H1 (cell line): ENCODE measurements around the gene HAO1. TPM values are rescaled to one million over a fixed set of nuclear protein-coding genes. Genes with fewer than 3 reads are reported as not detected.

Source experiments
- CTCF ChIA-PET: fragments of 300-600 bp; sonication (Branson Sonifier 250); formaldehyde crosslinking; loops from one replicate; lab custom pipeline; 2021; ENCODE audit not compliant: partially characterized antibody; lab: Charles Lee
- POLR2A ChIA-PET: fragments of 300-600 bp; sonication (Branson Sonifier 250); formaldehyde crosslinking; loops from one replicate; lab custom pipeline; 2021; ENCODE audit warnings: inconsistent platforms; ENCODE audit not compliant: partially characterized antibody; lab: Charles Lee
- DNase-seq, 2 experiments: peaks; one replicate each; pipeline versions ENCODE4 v3.0.0 to v3.0.0-alpha.2; 2010 to 2022; ENCODE audit warnings: low spot score in 2 of 2, low read depth in 1 of 2, mixed read lengths in 1 of 2
- FAIRE-seq: peaks from 2 replicates; lab custom pipeline; 2011; peaks lifted over from hg19 to GRCh38; lab: Jason Lieb, UNC
- H2AFZ ChIP-seq: 2 replicates; pipeline ENCODE4 v1.8.1; 2012; ENCODE audit warnings: low read length, inconsistent platforms
- H2AK5ac ChIP-seq: 2 replicates; pipeline ENCODE4 v1.6.1; 2013; ENCODE audit warnings: low read depth, low read length
- H2BK120ac ChIP-seq: replicated peaks from 2 replicates; pipeline ENCODE3; 2013; ENCODE audit warnings: low read depth, low read length, inconsistent platforms
- H2BK12ac ChIP-seq: 2 replicates; pipeline ENCODE4 v1.6.1; 2013; ENCODE audit warnings: low read depth, low read length
- H2BK15ac ChIP-seq: 2 replicates; pipeline ENCODE4 v1.6.1; 2013; ENCODE audit warnings: low read length
- H2BK20ac ChIP-seq: 2 replicates; pipeline ENCODE4 v1.6.1; 2013; ENCODE audit warnings: low read length
- H2BK5ac ChIP-seq: 2 replicates; pipeline ENCODE4 v1.6.1; 2013; ENCODE audit warnings: low read depth, low read length
- H3K14ac ChIP-seq: 2 replicates; pipeline ENCODE4 v1.6.1; 2013; ENCODE audit warnings: inconsistent platforms; ENCODE audit not compliant: insufficient read length
- H3K18ac ChIP-seq: 2 replicates; pipeline ENCODE4 v1.6.1; 2013; ENCODE audit warnings: low read length; ENCODE audit errors: extremely low read depth
- H3K23ac ChIP-seq: 2 replicates; pipeline ENCODE4 v1.6.1; 2013; ENCODE audit warnings: inconsistent platforms; ENCODE audit not compliant: insufficient read length
- H3K23me2 ChIP-seq: 2 replicates; pipeline ENCODE4 v1.6.1; 2013; ENCODE audit warnings: low read depth, low read length
- H3K27ac ChIP-seq: 2 replicates; pipeline ENCODE4 v1.6.1; 2011; ENCODE audit warnings: low read depth, low read length, inconsistent platforms
- H3K27me3 ChIP-seq, 4 experiments: replicated peaks in 1 of 4; 1 replicate in 1 of 4; 2 replicates in 3 of 4; pipeline versions ENCODE4 v1.6.1 to v1.8.1; 2011 to 2013; ENCODE audit warnings: low read length in 3 of 4, mild to moderate bottlenecking in 3 of 4, inconsistent platforms in 2 of 4, mixed read lengths in 2 of 4, moderate library complexity in 1 of 4; ENCODE audit not compliant: control insufficient read depth in 3 of 4, insufficient read depth in 3 of 4; ENCODE audit errors: extremely low read depth in 1 of 4
- H3K36me3 ChIP-seq, 4 experiments: 2 replicates each; pipeline versions ENCODE4 v1.6.1 to v1.8.1; 2011 to 2013; ENCODE audit warnings: mild to moderate bottlenecking in 4 of 4, low read length in 3 of 4, moderate library complexity in 2 of 4, control low read depth in 1 of 4, inconsistent platforms in 1 of 4; ENCODE audit not compliant: insufficient read depth in 4 of 4, control insufficient read depth in 2 of 4
- H3K4ac ChIP-seq: replicated peaks from 2 replicates; pipeline ENCODE3; 2013; ENCODE audit warnings: low read length, low read depth, mixed read lengths, inconsistent platforms; ENCODE audit not compliant: insufficient read length
- H3K4me1 ChIP-seq, 4 experiments: replicated peaks in 1 of 4; 1 replicate in 1 of 4; 2 replicates in 3 of 4; pipeline versions ENCODE4 v1.6.1 to v1.8.1; 2011 to 2013; ENCODE audit warnings: low read length in 3 of 4, inconsistent platforms in 2 of 4, mixed read lengths in 1 of 4; ENCODE audit not compliant: insufficient read depth in 4 of 4, control insufficient read depth in 3 of 4
- H3K4me2 ChIP-seq, 2 experiments: 2 replicates each; pipeline versions ENCODE4 v1.6.1 to v1.8.1; 2011 to 2013; ENCODE audit warnings: low read depth in 2 of 2, low read length in 2 of 2, control low read depth in 1 of 2, inconsistent platforms in 1 of 2, mild to moderate bottlenecking in 1 of 2; ENCODE audit not compliant: insufficient read depth in 1 of 2
- H3K4me3 ChIP-seq, 4 experiments: fragments of 200-600, 300-600 bp in 1 of 4; sonication (generic), shearing (Covaris generic), sonication (Bioruptor Twin) in 1 of 4; 2 replicates each; pipeline versions ENCODE4 v1.5.1 to v1.8.1; 2011 to 2016; ENCODE audit warnings: low read length in 4 of 4, low read depth in 3 of 4, control low read depth in 2 of 4, inconsistent platforms in 2 of 4, mild to moderate bottlenecking in 2 of 4, mixed read lengths in 1 of 4, moderate library complexity in 1 of 4; ENCODE audit not compliant: insufficient read depth in 2 of 4; ENCODE audit errors: extremely low read depth in 1 of 4
- H3K56ac ChIP-seq: replicated peaks from 2 replicates; pipeline ENCODE3; 2013; ENCODE audit warnings: low read depth, mild to moderate bottlenecking, mixed read lengths, low read length, inconsistent platforms; ENCODE audit not compliant: insufficient read length
- H3K79me1 ChIP-seq: 2 replicates; pipeline ENCODE4 v1.6.1; 2013; ENCODE audit warnings: low read depth, low read length, control low read depth
- H3K79me2 ChIP-seq, 2 experiments: 2 replicates each; pipeline versions ENCODE4 v1.6.1 to v1.8.1; 2012 to 2013; ENCODE audit warnings: low read length in 2 of 2, mild to moderate bottlenecking in 2 of 2, inconsistent platforms in 1 of 2; ENCODE audit not compliant: insufficient read depth in 2 of 2, control insufficient read depth in 1 of 2
- H3K9ac ChIP-seq, 4 experiments: replicated peaks in 1 of 4; 1 replicate in 1 of 4; 2 replicates in 3 of 4; pipeline versions ENCODE4 v1.6.1 to v1.8.1; 2011 to 2013; ENCODE audit warnings: low read depth in 3 of 4, low read length in 3 of 4, control low read depth in 2 of 4, mild to moderate bottlenecking in 2 of 4, moderate library complexity in 2 of 4, inconsistent platforms in 1 of 4; ENCODE audit errors: extremely low read depth in 1 of 4
- H3K9me3 ChIP-seq, 2 experiments: 2 replicates each; pipeline versions ENCODE4 v1.6.1 to v1.8.1; 2012 to 2013; ENCODE audit warnings: mild to moderate bottlenecking in 2 of 2, moderate library complexity in 2 of 2, control low read depth in 1 of 2, inconsistent platforms in 1 of 2, low read depth in 1 of 2, low read length in 1 of 2, mixed read lengths in 1 of 2; ENCODE audit not compliant: insufficient read depth in 2 of 2
- H4K20me1 ChIP-seq, 2 experiments: replicated peaks in 1 of 2; 2 replicates each; pipeline versions ENCODE3 to v1.8.1; 2011 to 2013; ENCODE audit warnings: inconsistent platforms in 2 of 2, low read length in 2 of 2, mild to moderate bottlenecking in 1 of 2; ENCODE audit not compliant: insufficient read depth in 2 of 2, control insufficient read depth in 1 of 2
- H4K5ac ChIP-seq: 2 replicates; pipeline ENCODE4 v1.6.1; 2013; ENCODE audit warnings: low read length, low read depth, mixed read lengths, inconsistent platforms; ENCODE audit not compliant: insufficient read length
- H4K8ac ChIP-seq: 2 replicates; pipeline ENCODE4 v1.8.0; 2013; ENCODE audit warnings: mild to moderate bottlenecking, moderate library complexity, low read length, inconsistent platforms; ENCODE audit not compliant: insufficient read depth; ENCODE audit errors: extremely low read depth
- H4K91ac ChIP-seq: replicated peaks from 2 replicates; pipeline ENCODE3; 2013; ENCODE audit warnings: low read length, mixed read lengths, inconsistent platforms; ENCODE audit not compliant: insufficient read length
- ASH2L ChIP-seq: fragments of 200-600, 300-600 bp; sonication (generic); IDR thresholded peaks from one replicate; pipeline ENCODE4 v1.7.1; 2017; ENCODE audit warnings: low read length
- BACH1 ChIP-seq: IDR thresholded peaks from 2 replicates; pipeline ENCODE4 v1.6.1; 2012; ENCODE audit warnings: low read length, improper control_type of control experiment
- BCL11A ChIP-seq, 2 experiments: IDR thresholded peaks; one replicate each; pipeline ENCODE4 v1.6.1; 2011; ENCODE audit warnings: low read depth in 2 of 2, low read length in 2 of 2, mild to moderate bottlenecking in 2 of 2
- CREB1 ChIP-seq: IDR thresholded peaks from 2 replicates; pipeline ENCODE4 v1.6.1; 2012; ENCODE audit warnings: inconsistent platforms
- EGR1 ChIP-seq: IDR thresholded peaks from 2 replicates; pipeline ENCODE4 v1.6.1; 2011; ENCODE audit warnings: low read depth, low read length, borderline replicate concordance
- EZH2 ChIP-seq: fragments of 200-600 bp; sonication (generic); IDR thresholded peaks from 2 replicates; pipeline ENCODE4 v1.7.1; 2012; ENCODE audit warnings: low read depth, mild to moderate bottlenecking, moderate library complexity, low read length, inconsistent platforms; ENCODE audit not compliant: severe bottlenecking
- FOSL1 ChIP-seq: IDR thresholded peaks from 2 replicates; pipeline ENCODE4 v1.6.1; 2011; ENCODE audit warnings: mild to moderate bottlenecking, low read depth, low read length, moderate library complexity; ENCODE audit not compliant: insufficient read depth
- GTF2F1 ChIP-seq: IDR thresholded peaks from 2 replicates; pipeline ENCODE4 v1.6.1; 2012; ENCODE audit warnings: low read depth, low read length, improper control_type of control experiment, borderline replicate concordance
- KDM4A ChIP-seq: IDR thresholded peaks from one replicate; pipeline ENCODE4 v1.7.1; 2012; ENCODE audit warnings: low read depth, mild to moderate bottlenecking, moderate library complexity, low read length, inconsistent platforms; ENCODE audit not compliant: severe bottlenecking
- MAX ChIP-seq: IDR thresholded peaks from 2 replicates; pipeline ENCODE4 v1.6.1; 2012; ENCODE audit warnings: inconsistent platforms
- NRF1 ChIP-seq: IDR thresholded peaks from 2 replicates; pipeline ENCODE4 v1.6.1; 2011; ENCODE audit warnings: mild to moderate bottlenecking, low read depth, low read length, improper control_type of control experiment
- POLR2A ChIP-seq, 2 experiments: IDR thresholded peaks; 1 replicate in 1 of 2; 2 replicates in 1 of 2; pipeline ENCODE4 v1.6.1; 2011; ENCODE audit warnings: low read depth in 2 of 2, low read length in 2 of 2, mild to moderate bottlenecking in 2 of 2; ENCODE audit errors: control extremely low read depth in 1 of 2
- SP1 ChIP-seq: IDR thresholded peaks from 2 replicates; pipeline ENCODE4 v1.6.1; 2011; ENCODE audit warnings: low read depth, low read length
- SP2 ChIP-seq: IDR thresholded peaks from 2 replicates; pipeline ENCODE4 v1.6.1; 2012; ENCODE audit warnings: mild to moderate bottlenecking, low read length, inconsistent platforms
- ZNF274 ChIP-seq: IDR thresholded peaks from 2 replicates; pipeline ENCODE4 v1.7.0; 2012; ENCODE audit warnings: low read length, borderline replicate concordance; ENCODE audit errors: extremely low read depth
- WGBS, 2 experiments: shearing (Covaris generic) in 1 of 2; methylation state at CpG; one replicate each; pipeline versions ENCODE4 v1.1.6 to v1.1.7; 2013 to 2015; ENCODE audit warnings: low lambda C conversion rate in 2 of 2, mixed read lengths in 2 of 2, inconsistent platforms in 1 of 2, low coverage in 1 of 2, missing lambda C conversion rate in 1 of 2; ENCODE audit not compliant: insufficient replicate concordance in 2 of 2, insufficient coverage in 1 of 2, insufficient read length in 1 of 2; ENCODE audit errors: extremely low coverage in 1 of 2, missing lambda C conversion rate in 1 of 2; 5-methylcytosine and 5-hydroxymethylcytosine counted together
- polyA plus RNA-seq, 7 experiments: library from polyadenylated mRNA; depleted of rRNA in 3 of 7; stranded (reverse) in 5 of 7; unstranded in 2 of 7; fragments of >200 nt in 5 of 7; fragments of 200-250 nt in 2 of 7; gene quantifications; 1 replicate in 5 of 7; 2 replicates in 1 of 7; 4 replicates in 1 of 7; pipeline versions ENCODE4 v1.2.1 to v1.2.3, GENCODE V29; 2011 to 2013; ENCODE audit warnings: missing spikeins in 2 of 7, mixed read lengths in 2 of 7
- total RNA-seq: library from RNA; stranded (reverse); fragmentation: NEBNext Ultra II Directional; extraction: Animal tissue kit (Norgen Biotek cat#: 25700); gene quantifications from 2 replicates; pipeline ENCODE4 v1.2.1, GENCODE V29; 2021

The HAO1 gene
- total and polyA plus RNA-seq, 2 of the 8 experiments (the other 6 are each of a cell fraction or from before 2014, with no cell fraction given) = not detected

- no peak overlapping the region for H3K18ac ChIP-seq
- no peak overlapping the region for H2BK20ac ChIP-seq
- no peak overlapping the region for H3K4me3 ChIP-seq
- H4K20me1 ChIP-seq = no peaks in the 10 kb centered on the region
- no peaks in the 10 kb centered on the region for H3K36me3 ChIP-seq
- no peak overlapping the region for H2BK15ac ChIP-seq
- H3K79me1 ChIP-seq = no peaks in the 10 kb centered on the region
- no peak overlapping the region for H3K14ac ChIP-seq
- no peak for FAIRE-seq
- H3K4me1 ChIP-seq = no peaks in the 10 kb centered on the region
- 93% methylated on average over 4 of the region's 4 CpGs; no CpG with 5 or more reads in 1 of the 2 experiments for WGBS, 2 experiments
- H2BK5ac ChIP-seq = no peak overlapping the region
- H3K4ac ChIP-seq = no peak overlapping the region
- no peak overlapping the region for H2BK120ac ChIP-seq
- ChIA-PET POLR2A (no interaction called here), CTCF (interaction anchor here (1.1 to 6.5 kb wide), 3 partner anchors 47 to 787 kb away, joined by 3 to 53 read pairs (median 40); no protein-coding TSS in a partner anchor)
- H2BK12ac ChIP-seq = no peak overlapping the region
- no peak overlapping the region for H3K56ac ChIP-seq
- H3K4me2 ChIP-seq = no peak overlapping the region
- H3K79me2 ChIP-seq = no peaks in the 10 kb centered on the region
- H4K91ac ChIP-seq = no peak overlapping the region
- DNase-seq = no peak
- no peaks in the 10 kb centered on the region for H3K9me3 ChIP-seq
- H4K5ac ChIP-seq = no peak overlapping the region
- H3K9ac ChIP-seq = no peak overlapping the region
- H4K8ac ChIP-seq = no peak overlapping the region
- no peak overlapping the region for H3K27ac ChIP-seq
- no peak overlapping the region for H2AFZ ChIP-seq
- no peak overlapping the region for H2AK5ac ChIP-seq
- H3K23ac ChIP-seq = no peak overlapping the region
- no peaks in the 10 kb centered on the region for H3K27me3 ChIP-seq
- H3K23me2 ChIP-seq = peaks cover 2% of the 10 kb centered on the region; the same call in 1 of the 2 replicates
- TF ChIP-seq ASH2L (no peak), BACH1 (no peak), EGR1 (no peak), KDM4A (no peak), GTF2F1 (no peak), SP2 (no peak), NRF1 (no peak), FOSL1 (no peak), POLR2A (IDR thresholded peaks at IDR 0.05; ENCODE audit: control extremely low read depth in 1 of 2, low read depth in 2 of 2, low read length in 2 of 2) (no peak), ZNF274 (no peak), SP1 (no peak), CREB1 (no peak), MAX (no peak), EZH2 (no peak), BCL11A (IDR thresholded peaks at IDR 0.05; ENCODE audit: low read depth in 2 of 2, low read length in 2 of 2) (no peak)
These were observed 5.2 kb downstream of the HAO1 start for GRCh38 chr20:7935027-7935551.
